GM21723 (cell line): ENCODE measurements around the gene PEAR1.

ENCODE experiments used
- ATAC-seq: cut with Tn5 transposase; IDR thresholded peaks from one replicate; pipeline ENCODE4 v1.9.1; 2021; ENCODE audit warnings: mild to moderate bottlenecking, moderate library complexity; ENCODE audit not compliant: unreplicated experiment

PEAR1 gene

GRCh38 chr1:156935505-156936128 lies 42.1 kb downstream of the PEAR1 start:
- no peak for ATAC-seq

GRCh38 chr1:156936191-156936590 lies 42.7 kb downstream of the PEAR1 start:
- ATAC-seq: no peak

- ATAC-seq: no peak
Measured at GRCh38 chr1:156936721-156937220, 43.3 kb downstream of the PEAR1 start.

- ATAC-seq: no peak
Measured at GRCh38 chr1:156937883-156938282, 44.4 kb downstream of the PEAR1 start.

GRCh38 chr1:156938813-156939212 lies 45.3 kb downstream of the PEAR1 start:
- no peak for ATAC-seq

- no peak for ATAC-seq
Measured at GRCh38 chr1:156939786-156940334, 46.3 kb downstream of the PEAR1 start.

GRCh38 chr1:156941675-156942074 lies 48.2 kb downstream of the PEAR1 start:
- no peak for ATAC-seq

- no peak for ATAC-seq
Measured at GRCh38 chr1:156942176-156942575, 48.7 kb downstream of the PEAR1 start.

- ATAC-seq: no peak
Measured at GRCh38 chr1:156942576-156942975, 49.1 kb downstream of the PEAR1 start.

- no peak for ATAC-seq
Measured at GRCh38 chr1:156943756-156944155, 50.2 kb downstream of the PEAR1 start.

GRCh38 chr1:156944268-156944667 lies 50.8 kb downstream of the PEAR1 start:
- no peak for ATAC-seq

- no peak for ATAC-seq
Measured at GRCh38 chr1:156944848-156945247, 51.3 kb downstream of the PEAR1 start.

GRCh38 chr1:156945881-156946661 lies 52.6 kb downstream of the PEAR1 start:
- ATAC-seq: no peak

GRCh38 chr1:156947127-156947526 lies 53.6 kb downstream of the PEAR1 start:
- ATAC-seq: no peak

- ATAC-seq: no peak
Measured at GRCh38 chr1:156947818-156948525, 54.5 kb downstream of the PEAR1 start.

- no peak for ATAC-seq
Measured at GRCh38 chr1:156948708-156949107, 55.2 kb downstream of the PEAR1 start.

- ATAC-seq: no peak
Measured at GRCh38 chr1:156949127-156949526, 55.6 kb downstream of the PEAR1 start.

- no peak for ATAC-seq
Measured at GRCh38 chr1:156951371-156951770, 57.9 kb downstream of the PEAR1 start.

GRCh38 chr1:156953571-156953970 lies 60.1 kb downstream of the PEAR1 start:
- no peak for ATAC-seq

GRCh38 chr1:156956333-156956732 lies 62.8 kb downstream of the PEAR1 start:
- ATAC-seq: no peak

- ATAC-seq: no peak
Measured at GRCh38 chr1:156957634-156958033, 64.1 kb downstream of the PEAR1 start.
